GM23338 (cell line): ENCODE data around the gene INSL4. TPM values are rescaled to one million over a fixed set of nuclear protein-coding genes. Genes with fewer than 3 reads are reported as not detected.

Experiments used
- ATAC-seq: fragments of 200-7000 bp; cut with Tn5 transposase; 3 replicates; pipeline ENCODE4 v1.9.1; 2020
- DNase-seq: peaks from one replicate; pipeline ENCODE4 v3.0.0-alpha.2; 2015; ENCODE audit warnings: low spot score
- H2AFZ ChIP-seq: fragments of 200-600 bp; sonication (generic); 2 replicates; pipeline ENCODE4 v1.8.0; 2016; ENCODE audit warnings: antibody characterized with exemption, mild to moderate bottlenecking, moderate library complexity
- H3F3A ChIP-seq: fragments of 200-600 bp; sonication (generic); replicated peaks from 2 replicates; pipeline ENCODE4 v1.8.0; 2017; ENCODE audit warnings: antibody characterized with exemption, mixed run types, low read depth
- H3K27ac ChIP-seq: fragments of 200-600 bp; sonication (generic); 2 replicates; pipeline ENCODE4 v1.6.1; 2016; ENCODE audit warnings: low read depth
- H3K27me3 ChIP-seq: fragments of 200-600 bp; sonication (generic); 2 replicates; pipeline ENCODE4 v1.8.0; 2016; ENCODE audit warnings: mild to moderate bottlenecking, mixed run types, moderate library complexity; ENCODE audit not compliant: insufficient read depth
- H3K36me3 ChIP-seq: fragments of 200-600 bp; sonication (generic); 2 replicates; pipeline ENCODE4 v1.8.0; 2016; ENCODE audit warnings: mild to moderate bottlenecking; ENCODE audit not compliant: insufficient read depth
- H3K4me1 ChIP-seq: fragments of 200-600 bp; sonication (generic); 2 replicates; pipeline ENCODE4 v1.8.0; 2016; ENCODE audit warnings: mild to moderate bottlenecking, moderate library complexity; ENCODE audit not compliant: insufficient read depth
- H3K4me2 ChIP-seq: fragments of 200-600 bp; sonication (generic); 2 replicates; pipeline ENCODE4 v1.7.1; 2017; ENCODE audit warnings: mixed run types
- H3K4me3 ChIP-seq: fragments of 200-600 bp; sonication (generic); 2 replicates; pipeline ENCODE4 v1.6.1; 2016; ENCODE audit warnings: mixed run types
- H3K79me2 ChIP-seq: fragments of 200-600 bp; sonication (generic); replicated peaks from 2 replicates; pipeline ENCODE4 v1.8.0; 2017; ENCODE audit warnings: mild to moderate bottlenecking; ENCODE audit not compliant: insufficient read depth
- H3K9me2 ChIP-seq: fragments of 200-600 bp; sonication (generic); 2 replicates; pipeline ENCODE4 v1.8.0; 2017; ENCODE audit not compliant: insufficient read depth
- H4K20me1 ChIP-seq: fragments of 200-600 bp; sonication (generic); replicated peaks from 2 replicates; pipeline ENCODE4 v1.8.0; 2017; ENCODE audit warnings: mild to moderate bottlenecking; ENCODE audit not compliant: insufficient read depth
- H3K27ac Mint-ChIP-seq: 2 replicates; pipeline ENCODE4 v1.8.0; 2020; ENCODE audit warnings: inconsistent platforms, mild to moderate bottlenecking, moderate library complexity, mixed read lengths
- H3K27me3 Mint-ChIP-seq: 3 replicates; pipeline ENCODE4 v1.8.0; 2022; ENCODE audit warnings: low read depth, mild to moderate bottlenecking, moderate library complexity, mixed read lengths, inconsistent platforms; ENCODE audit not compliant: insufficient read depth, poor library complexity
- H3K36me3 Mint-ChIP-seq: 3 replicates; pipeline ENCODE4 v1.8.0; 2021; ENCODE audit warnings: low read depth, mild to moderate bottlenecking, inconsistent platforms, moderate library complexity, mixed read lengths
- H3K4me1 Mint-ChIP-seq: 3 replicates; pipeline ENCODE4 v1.8.0; 2020; ENCODE audit warnings: mild to moderate bottlenecking, inconsistent platforms, mixed read lengths
- H3K4me3 Mint-ChIP-seq: 3 replicates; pipeline ENCODE4 v1.8.0; 2021; ENCODE audit warnings: moderate library complexity, mild to moderate bottlenecking, inconsistent platforms, mixed read lengths
- H3K9me3 Mint-ChIP-seq: 3 replicates; pipeline ENCODE4 v1.8.0; 2020; ENCODE audit warnings: moderate library complexity, mild to moderate bottlenecking, inconsistent platforms, mixed read lengths
- CREB1 ChIP-seq: fragments of 250-450 bp; sonication (Bioruptor Pico); IDR thresholded peaks from 2 replicates; pipeline ENCODE4 v1.5.0; 2020; ENCODE audit warnings: low read depth, mild to moderate bottlenecking, moderate library complexity
- ETS1 ChIP-seq: IDR thresholded peaks from 2 replicates; pipeline ENCODE4 v1.6.1; 2016; ENCODE audit warnings: antibody characterized with exemption
- EZH2 ChIP-seq: fragments of 200-600 bp; sonication (generic); IDR thresholded peaks from one replicate; pipeline ENCODE4 v1.8.0; 2017; ENCODE audit warnings: antibody characterized with exemption, mild to moderate bottlenecking, low read depth; ENCODE audit not compliant: unreplicated experiment
- NANOG ChIP-seq: IDR thresholded peaks from 2 replicates; pipeline ENCODE4 v1.6.1; 2016; ENCODE audit warnings: antibody characterized with exemption, borderline replicate concordance
- ZNF114 ChIP-seq: fragments of 250-450 bp; sonication (Bioruptor Pico); IDR thresholded peaks from 2 replicates; pipeline ENCODE4 v1.5.0; 2020; ENCODE audit warnings: mild to moderate bottlenecking, moderate library complexity
- ZNF462 ChIP-seq: fragments of 250-450 bp; sonication (Bioruptor Pico); IDR thresholded peaks from 2 replicates; pipeline ENCODE4 v1.5.0; 2020; ENCODE audit warnings: mild to moderate bottlenecking, moderate library complexity
- polyA plus RNA-seq: library from polyadenylated mRNA; unstranded; fragments of >200 nt; fragmentation: Nextera tagmentation; extraction: Ambion mirVana; gene quantifications from 2 replicates; pipeline ENCODE4 v1.2.1, GENCODE V29; 2016
- total RNA-seq: library from RNA; depleted of rRNA; stranded (reverse); fragments of >200 nt; shearing (Covaris generic); gene quantifications from 2 replicates; pipeline ENCODE4 v1.2.3, GENCODE V29; 2014

INSL4 gene
- total and polyA plus RNA-seq, 2 experiments from 2014 or later = not detected

GRCh38 chr9:5264219-5264595 lies 33.0 kb downstream of the INSL4 start:
- Histone ChIP-seq H3K4me1 (peaks cover 13% of the 10 kb centered on the region; the same call in 1 of the 2 replicates), H3K36me3 (no peaks in the 10 kb centered on the region), H3K4me3 (no peak overlapping the region), H3K9me2 (peaks cover 5% of the 10 kb centered on the region), H2AFZ (peak overlapping the region; percentile 39; the same call in 1 of the 2 replicates), H4K20me1 (no peaks in the 10 kb centered on the region), H3F3A (no peaks in the 10 kb centered on the region), H3K27ac (no peak overlapping the region), H3K4me2 (no peak overlapping the region), H3K79me2 (no peaks in the 10 kb centered on the region), H3K27me3 (no peaks in the 10 kb centered on the region)
- peaks cover 4% of the 10 kb centered on the region; the same call in 2 of the 3 replicates for H3K36me3 Mint-ChIP-seq
- H3K9me3 Mint-ChIP-seq = peaks cover 3% of the 10 kb centered on the region; the same call in 1 of the 3 replicates
- no peak for DNase-seq
- peaks cover 10% of the 10 kb centered on the region for H3K4me1 Mint-ChIP-seq
- H3K27ac Mint-ChIP-seq = no peak overlapping the region
- ATAC-seq = no peak
- peaks cover 10% of the 10 kb centered on the region for H3K27me3 Mint-ChIP-seq
- H3K4me3 Mint-ChIP-seq = no peak overlapping the region
- TF ChIP-seq EZH2 = no peak
- TF ChIP-seq ZNF462 (CRISPR knock-in tag) = no peak
- TF ChIP-seq CREB1 (CRISPR knock-in tag) = no peak
- TF ChIP-seq ZNF114 (CRISPR knock-in tag) = no peak

GRCh38 chr9:5265939-5266338 lies 34.7 kb downstream of the INSL4 start:
- H3K36me3 Mint-ChIP-seq = no peaks in the 10 kb centered on the region
- peaks cover 5% of the 10 kb centered on the region for H3K9me2 ChIP-seq
- H4K20me1 ChIP-seq = no peaks in the 10 kb centered on the region
- H3K4me3 ChIP-seq = no peak overlapping the region
- H3K4me1 ChIP-seq = peaks cover 21% of the 10 kb centered on the region
- H3K27me3 Mint-ChIP-seq = peaks cover 6% of the 10 kb centered on the region
- no peak overlapping the region for H3K4me3 Mint-ChIP-seq
- ATAC-seq = peak; percentile 80
- H3K27ac Mint-ChIP-seq = no peak overlapping the region
- no peak overlapping the region for H3K4me2 ChIP-seq
- no peak overlapping the region for H3K27ac ChIP-seq
- no peaks in the 10 kb centered on the region for H3K79me2 ChIP-seq
- H3K27me3 ChIP-seq = no peaks in the 10 kb centered on the region
- H2AFZ ChIP-seq = no peak overlapping the region
- no peaks in the 10 kb centered on the region for H3F3A ChIP-seq
- no peaks in the 10 kb centered on the region for H3K9me3 Mint-ChIP-seq
- H3K4me1 Mint-ChIP-seq = peaks cover 18% of the 10 kb centered on the region
- no peaks in the 10 kb centered on the region for H3K36me3 ChIP-seq
- peak; percentile 55 for DNase-seq
- no peak for TF ChIP-seq NANOG
- TF ChIP-seq ETS1 = no peak
